ENCODE data around the gene PTPRC.

Gene PTPRC

GRCh38 chr1:198711837-198712236 lies 73.0 kb downstream of the PTPRC start:
- DNase-seq: no peak

GRCh38 chr1:198713081-198713480 lies 74.2 kb downstream of the PTPRC start:
- DNase-seq: no peak

GRCh38 chr1:198714271-198714670 lies 75.4 kb downstream of the PTPRC start:
- DNase-seq: no peak

GRCh38 chr1:198716051-198716450 lies 77.2 kb downstream of the PTPRC start:
- no peak for DNase-seq

GRCh38 chr1:198717510-198717909 lies 78.7 kb downstream of the PTPRC start:
- DNase-seq: no peak

- DNase-seq: no peak
These were observed 84.3 kb downstream of the PTPRC start for GRCh38 chr1:198723127-198723526.

- no peak for DNase-seq
These were observed 86.2 kb downstream of the PTPRC start for GRCh38 chr1:198725090-198725489.

DNA sequence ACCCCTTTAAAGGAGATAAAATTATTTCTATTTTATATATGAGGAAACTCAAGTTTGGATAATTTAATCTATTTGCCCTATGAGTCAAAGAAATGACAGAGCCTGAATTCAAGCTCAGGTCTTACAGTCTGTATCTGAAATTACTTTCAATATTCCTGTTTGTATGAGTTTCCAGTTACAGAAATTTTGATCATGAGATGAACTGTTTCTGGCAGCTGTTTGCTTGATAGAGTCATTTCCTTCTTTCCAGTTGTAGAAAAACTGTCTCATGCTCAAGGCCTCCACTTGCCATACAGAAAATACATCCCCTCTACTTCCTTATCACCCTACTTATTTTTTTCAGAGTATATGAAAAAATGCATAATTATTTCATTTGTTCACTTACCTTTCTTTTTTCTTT lies 87.6 kb downstream of the PTPRC start:
- no peak for DNase-seq

- no peak for DNase-seq
These were observed 90.5 kb downstream of the PTPRC start for GRCh38 chr1:198729195-198729863.

- no peak for DNase-seq
These were observed 92.1 kb downstream of the PTPRC start for GRCh38 chr1:198730952-198731351.

GRCh38 chr1:198734323-198735008 lies 95.6 kb downstream of the PTPRC start:
- DNase-seq: no peak

GRCh38 chr1:198741744-198742143 lies 102.9 kb downstream of the PTPRC start:
- DNase-seq: peak; percentile 58

- no peak for DNase-seq
These were observed 108.3 kb downstream of the PTPRC start for GRCh38 chr1:198747127-198747526.

DNA sequence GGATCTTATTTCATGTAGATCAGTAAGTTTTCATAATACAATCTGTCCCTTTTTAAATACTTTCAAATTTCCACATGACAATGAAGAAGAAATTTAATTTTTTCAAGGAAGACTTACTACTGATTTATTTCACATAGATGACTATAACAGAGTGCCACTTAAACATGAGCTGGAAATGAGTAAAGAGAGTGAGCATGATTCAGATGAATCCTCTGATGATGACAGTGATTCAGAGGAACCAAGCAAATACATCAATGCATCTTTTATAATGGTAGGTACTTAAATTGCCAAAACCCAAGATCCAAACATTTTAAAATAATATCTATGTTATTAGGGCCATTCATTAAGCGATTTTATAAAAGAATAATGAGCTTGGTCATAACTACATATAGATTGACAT lies 110.4 kb downstream of the PTPRC start:
- no peak for DNase-seq

- no peak for DNase-seq
These were observed 111.2 kb downstream of the PTPRC start for GRCh38 chr1:198750081-198750480.

- DNase-seq: no peak
These were observed 112.9 kb downstream of the PTPRC start for GRCh38 chr1:198751741-198752140.

DNA sequence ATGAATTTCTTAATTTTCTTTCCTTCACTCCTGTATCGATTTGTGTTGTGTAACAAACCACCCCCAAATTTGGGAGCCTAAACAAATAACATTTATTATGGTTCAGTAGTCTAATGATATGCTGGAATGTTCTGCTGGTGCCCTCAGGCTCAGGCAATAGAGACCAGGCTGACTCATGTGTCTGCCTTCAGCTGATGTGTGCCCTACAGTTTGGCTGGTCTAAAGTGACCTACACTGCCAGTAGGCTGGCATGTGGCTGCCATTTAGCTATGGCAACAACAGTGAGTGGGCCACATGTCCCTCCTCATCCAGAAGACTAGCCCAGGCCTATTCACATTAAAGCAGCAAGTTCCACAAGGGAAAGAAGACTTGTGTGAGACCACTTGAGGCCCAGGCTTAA lies 115.8 kb downstream of the PTPRC start:
- DNase-seq: no peak

DNA sequence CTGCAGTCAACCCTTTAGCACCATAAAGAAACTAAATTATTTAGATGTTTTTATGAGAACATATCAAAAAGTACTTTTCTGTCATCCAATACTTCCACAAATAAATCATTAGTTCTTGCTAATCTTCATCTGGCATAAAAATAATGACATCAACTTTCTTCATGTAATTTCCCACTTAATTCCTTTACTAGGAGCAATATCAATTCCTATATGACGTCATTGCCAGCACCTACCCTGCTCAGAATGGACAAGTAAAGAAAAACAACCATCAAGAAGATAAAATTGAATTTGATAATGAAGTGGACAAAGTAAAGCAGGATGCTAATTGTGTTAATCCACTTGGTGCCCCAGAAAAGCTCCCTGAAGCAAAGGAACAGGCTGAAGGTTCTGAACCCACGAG lies 116.9 kb downstream of the PTPRC start:
- no peak for DNase-seq

GRCh38 chr1:198756470-198756869 lies 117.6 kb downstream of the PTPRC start:
- no peak for DNase-seq

DNA sequence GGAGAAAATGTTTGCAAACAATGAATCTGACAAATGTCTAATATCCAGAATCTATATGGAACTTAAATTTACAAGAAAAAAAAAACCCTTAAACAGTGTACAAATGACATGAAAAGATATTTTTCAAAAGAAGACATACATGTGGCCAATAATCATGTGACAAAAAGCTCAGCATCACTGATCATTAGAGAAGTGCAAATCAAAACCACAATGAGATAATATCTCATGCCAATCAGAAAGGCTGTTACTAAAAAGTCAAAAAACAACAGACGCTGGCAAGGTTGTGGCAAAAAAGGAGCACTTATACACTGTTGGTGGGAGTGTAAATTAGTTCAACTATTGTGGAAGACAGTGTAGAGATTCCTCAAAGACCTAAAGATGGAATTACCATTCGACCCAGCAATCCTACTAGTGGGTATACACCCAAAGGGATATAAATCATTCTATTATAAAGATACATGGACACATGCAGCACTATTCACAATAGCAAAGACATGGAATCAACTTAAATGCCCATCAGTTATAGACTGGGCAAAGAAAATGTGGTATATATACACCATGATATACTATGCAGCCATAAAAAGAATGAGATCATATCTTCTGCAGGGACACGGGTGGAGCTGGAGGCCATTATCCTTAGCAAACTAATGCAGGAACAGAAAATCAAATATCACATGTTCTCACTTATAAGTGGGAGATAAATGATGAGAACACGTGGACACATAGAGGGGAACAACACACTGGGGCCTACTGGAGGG lies 123.2 kb downstream of the PTPRC start:
- no peak for DNase-seq

DNA sequence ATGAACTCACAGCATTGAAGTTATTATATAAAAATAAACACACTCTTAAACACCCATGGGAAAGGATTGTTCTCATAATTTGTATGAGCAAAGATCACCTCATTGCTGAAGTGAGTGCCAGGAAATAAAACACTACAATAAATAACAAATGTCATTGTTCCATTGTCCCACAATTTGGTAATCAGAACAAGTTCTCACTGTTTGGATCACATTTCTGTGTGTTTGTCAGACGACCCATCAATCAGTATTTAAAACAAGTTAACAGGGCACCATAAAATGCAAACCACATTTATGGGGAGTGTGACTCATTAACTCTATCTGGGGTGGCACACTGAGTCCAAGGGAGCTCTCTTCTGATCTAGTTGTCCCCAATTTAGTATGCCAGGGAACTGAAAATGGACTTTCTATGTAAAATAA lies 124.5 kb downstream of the PTPRC start:
- no peak for DNase-seq

- no peak for DNase-seq
These were observed 125.9 kb downstream of the PTPRC start for GRCh38 chr1:198764748-198765147.

DNA sequence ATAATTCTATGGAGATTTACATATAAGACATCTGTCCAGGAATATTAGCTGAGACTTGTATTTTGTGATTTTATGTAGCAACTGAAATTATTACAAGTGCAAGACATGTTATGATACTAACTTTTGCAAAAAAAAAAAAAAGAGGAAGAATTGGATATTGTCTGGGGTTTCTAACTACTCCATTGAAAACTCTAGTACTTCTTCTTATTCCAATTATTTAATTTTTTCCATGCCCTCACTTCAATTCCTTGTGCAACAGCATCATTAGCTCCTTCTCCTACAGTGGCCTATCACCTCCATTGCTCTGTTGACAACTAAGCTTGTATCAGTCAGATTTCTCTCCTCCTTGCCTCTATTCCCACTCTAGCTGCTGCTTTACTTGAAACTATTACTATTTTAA lies 126.6 kb downstream of the PTPRC start:
- DNase-seq: no peak

- no peak for DNase-seq
These were observed 132.8 kb downstream of the PTPRC start for GRCh38 chr1:198771563-198772153.

Measured in activated effector memory CD4-positive, alpha-beta T cell treated with anti-CD3 and anti-CD28 coated beads, Interleukin-2, amount 50 U/mL, for 16 hours (primary cell).